IPS-18a (cell line): ENCODE results near the gene HOXB5.

ENCODE experiments used
- H3K27ac ChIP-seq: one replicate; pipeline ENCODE4 v1.5.1; 2013; ENCODE audit warnings: low read length
- H3K27me3 ChIP-seq: one replicate; pipeline ENCODE4 v1.6.1; 2013; ENCODE audit warnings: mild to moderate bottlenecking, low read length; ENCODE audit not compliant: control insufficient read depth, insufficient read depth
- H3K36me3 ChIP-seq: one replicate; pipeline ENCODE4 v1.6.1; 2013; ENCODE audit warnings: low read depth, low read length; ENCODE audit not compliant: control insufficient read depth
- H3K4me1 ChIP-seq: one replicate; pipeline ENCODE4 v1.6.1; 2013; ENCODE audit warnings: low read depth, low read length; ENCODE audit not compliant: control insufficient read depth
- H3K4me3 ChIP-seq: one replicate; pipeline ENCODE4 v1.5.1; 2013; ENCODE audit warnings: low read length
- H3K9ac ChIP-seq: one replicate; pipeline ENCODE4 v1.6.1; 2013; ENCODE audit warnings: mild to moderate bottlenecking, low read length, moderate library complexity
- H3K9me3 ChIP-seq: one replicate; pipeline ENCODE4 v1.6.1; 2013; ENCODE audit warnings: low read depth, low read length; ENCODE audit not compliant: control insufficient read depth

Gene HOXB5

GRCh38 chr17:48595278-48595999 is 1.9 kb upstream of the HOXB5 start:
- Histone ChIP-seq H3K36me3 (no peaks in the 10 kb centered on the region), H3K9me3 (no peaks in the 10 kb centered on the region), H3K27me3 (peaks cover 100% of the 10 kb centered on the region), H3K27ac (no peak overlapping the region), H3K9ac (peak overlapping the region; percentile 22), H3K4me1 (peaks cover 4% of the 10 kb centered on the region), H3K4me3 (no peak overlapping the region)

- Histone ChIP-seq H3K9me3 (no peaks in the 10 kb centered on the region), H3K36me3 (no peaks in the 10 kb centered on the region), H3K27me3 (peaks cover 100% of the 10 kb centered on the region), H3K9ac (peak overlapping the region; percentile 22), H3K27ac (no peak overlapping the region), H3K4me3 (no peak overlapping the region), H3K4me1 (peaks cover 4% of the 10 kb centered on the region)
These were observed 1.1 kb upstream of the HOXB5 start for GRCh38 chr17:48594538-48595277.

- no peaks in the 10 kb centered on the region for H3K36me3 ChIP-seq
- H3K9ac ChIP-seq, result no peak overlapping the region
- no peak overlapping the region for H3K27ac ChIP-seq
- no peaks in the 10 kb centered on the region for H3K9me3 ChIP-seq
- H3K27me3 ChIP-seq, result peaks cover 100% of the 10 kb centered on the region
- peaks cover 4% of the 10 kb centered on the region for H3K4me1 ChIP-seq
- H3K4me3 ChIP-seq, result no peak overlapping the region
These were observed 410 bp upstream of the HOXB5 start for GRCh38 chr17:48593840-48594537.

GRCh38 chr17:48592577-48592976 is 1.0 kb downstream of the HOXB5 start:
- Histone ChIP-seq H3K27me3 (peaks cover 100% of the 10 kb centered on the region), H3K36me3 (no peaks in the 10 kb centered on the region), H3K9ac (no peak overlapping the region), H3K4me3 (no peak overlapping the region), H3K27ac (no peak overlapping the region), H3K9me3 (no peaks in the 10 kb centered on the region), H3K4me1 (peaks cover 4% of the 10 kb centered on the region)

GRCh38 chr17:48592057-48592514 is 1.5 kb downstream of the HOXB5 start:
- Histone ChIP-seq H3K4me1 (peaks cover 4% of the 10 kb centered on the region), H3K27ac (no peak overlapping the region), H3K4me3 (no peak overlapping the region), H3K9ac (no peak overlapping the region), H3K9me3 (no peaks in the 10 kb centered on the region), H3K27me3 (peaks cover 100% of the 10 kb centered on the region), H3K36me3 (no peaks in the 10 kb centered on the region)

GRCh38 chr17:48591255-48592056 is 2.1 kb downstream of the HOXB5 start:
- H3K4me1 ChIP-seq, result peaks cover 4% of the 10 kb centered on the region
- H3K9ac ChIP-seq, result no peak overlapping the region
- no peak overlapping the region for H3K27ac ChIP-seq
- peak overlapping the region; percentile 22 for H3K4me3 ChIP-seq
- no peaks in the 10 kb centered on the region for H3K36me3 ChIP-seq
- no peaks in the 10 kb centered on the region for H3K9me3 ChIP-seq
- H3K27me3 ChIP-seq, result peaks cover 100% of the 10 kb centered on the region

- H3K9me3 ChIP-seq, result no peaks in the 10 kb centered on the region
- H3K4me1 ChIP-seq, result peaks cover 4% of the 10 kb centered on the region
- H3K27ac ChIP-seq, result no peak overlapping the region
- peaks cover 100% of the 10 kb centered on the region for H3K27me3 ChIP-seq
- no peak overlapping the region for H3K9ac ChIP-seq
- peak overlapping the region; percentile 22 for H3K4me3 ChIP-seq
- no peaks in the 10 kb centered on the region for H3K36me3 ChIP-seq
These were observed 2.9 kb downstream of the HOXB5 start for GRCh38 chr17:48590607-48591161.

GRCh38 chr17:48589831-48590606 is 3.6 kb downstream of the HOXB5 start, which contains the start of gene HOXB3:
HOXB3 (minus strand) TSS chr17:48590241; CDS start chr17:48552474, 37,767 bp downstream.
- H3K9me3 ChIP-seq, result no peaks in the 10 kb centered on the region
- H3K27me3 ChIP-seq, result peaks cover 100% of the 10 kb centered on the region
- H3K9ac ChIP-seq, result no peak within 1 kb of the TSS
- no peaks in the 10 kb centered on the region for H3K36me3 ChIP-seq
- H3K4me1 ChIP-seq, result peaks cover 4% of the 10 kb centered on the region
- peak within 1 kb of the TSS; percentile 22 for H3K4me3 ChIP-seq
- no peak within 1 kb of the TSS for H3K27ac ChIP-seq

- Histone ChIP-seq H3K27ac (no peak overlapping the region), H3K9ac (no peak overlapping the region), H3K4me3 (no peak overlapping the region), H3K27me3 (peaks cover 100% of the 10 kb centered on the region), H3K36me3 (no peaks in the 10 kb centered on the region), H3K4me1 (peaks cover under 1% of the 10 kb centered on the region), H3K9me3 (no peaks in the 10 kb centered on the region)
These were observed 4.3 kb downstream of the HOXB5 start for GRCh38 chr17:48589060-48589830.

- no peaks in the 10 kb centered on the region for H3K9me3 ChIP-seq
- no peak overlapping the region for H3K9ac ChIP-seq
- no peaks in the 10 kb centered on the region for H3K4me1 ChIP-seq
- H3K36me3 ChIP-seq, result no peaks in the 10 kb centered on the region
- H3K27ac ChIP-seq, result no peak overlapping the region
- H3K27me3 ChIP-seq, result peaks cover 100% of the 10 kb centered on the region
- no peak overlapping the region for H3K4me3 ChIP-seq
These were observed 5.1 kb downstream of the HOXB5 start for GRCh38 chr17:48588528-48588927.
